SK-N-SH (cell line): Measurements from ENCODE around the gene ECI1.

ENCODE experiments used
- EP300 ChIP-seq, 2 experiments: IDR thresholded peaks; 2 replicates each; pipeline versions ENCODE4 v1.4.0 to v1.6.1; 2012; ENCODE audit warnings: borderline replicate concordance in 1 of 2, low read depth in 1 of 2, low read length in 1 of 2
- RAD21 ChIP-seq: IDR thresholded peaks from 2 replicates; pipeline ENCODE4 v1.6.1; 2012; ENCODE audit warnings: mild to moderate bottlenecking, low read length
- TAF1 ChIP-seq: IDR thresholded peaks from 2 replicates; pipeline ENCODE4 v1.6.1; 2012; ENCODE audit warnings: low read depth, mild to moderate bottlenecking, low read length, moderate library complexity, borderline replicate concordance
- TCF12 ChIP-seq: IDR thresholded peaks from 2 replicates; pipeline ENCODE4 v1.4.0; 2012
- TF ChIP-seq, protein P1 (sequence below): fragments of 200-600 bp; sonication (generic); IDR thresholded peaks from 2 replicates; pipeline ENCODE4 v1.6.1; 2017; ENCODE audit warnings: antibody characterized with exemption, mild to moderate bottlenecking, moderate library complexity

DNA sequence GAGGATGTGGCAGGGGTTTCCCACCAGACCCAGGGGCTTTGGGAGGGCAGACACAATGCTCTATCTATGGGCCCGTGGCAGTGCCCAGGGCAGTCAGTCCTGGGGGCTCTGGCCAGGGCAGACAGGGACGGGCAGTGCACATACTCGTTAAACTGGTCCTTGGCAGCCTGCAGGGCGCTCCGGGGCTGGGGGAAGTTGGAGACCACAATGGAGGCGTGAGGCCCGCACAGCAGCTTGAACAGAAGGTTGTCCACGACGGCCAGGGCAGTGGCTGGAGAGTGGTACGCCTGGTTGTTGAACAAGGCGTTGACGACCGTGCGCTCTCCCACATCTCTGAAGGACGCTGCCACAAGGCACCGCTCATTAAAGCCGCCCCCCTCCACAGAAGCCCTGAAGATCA is 35.2 kb upstream of the ECI1 start:
- TF ChIP-seq, protein P1, sequence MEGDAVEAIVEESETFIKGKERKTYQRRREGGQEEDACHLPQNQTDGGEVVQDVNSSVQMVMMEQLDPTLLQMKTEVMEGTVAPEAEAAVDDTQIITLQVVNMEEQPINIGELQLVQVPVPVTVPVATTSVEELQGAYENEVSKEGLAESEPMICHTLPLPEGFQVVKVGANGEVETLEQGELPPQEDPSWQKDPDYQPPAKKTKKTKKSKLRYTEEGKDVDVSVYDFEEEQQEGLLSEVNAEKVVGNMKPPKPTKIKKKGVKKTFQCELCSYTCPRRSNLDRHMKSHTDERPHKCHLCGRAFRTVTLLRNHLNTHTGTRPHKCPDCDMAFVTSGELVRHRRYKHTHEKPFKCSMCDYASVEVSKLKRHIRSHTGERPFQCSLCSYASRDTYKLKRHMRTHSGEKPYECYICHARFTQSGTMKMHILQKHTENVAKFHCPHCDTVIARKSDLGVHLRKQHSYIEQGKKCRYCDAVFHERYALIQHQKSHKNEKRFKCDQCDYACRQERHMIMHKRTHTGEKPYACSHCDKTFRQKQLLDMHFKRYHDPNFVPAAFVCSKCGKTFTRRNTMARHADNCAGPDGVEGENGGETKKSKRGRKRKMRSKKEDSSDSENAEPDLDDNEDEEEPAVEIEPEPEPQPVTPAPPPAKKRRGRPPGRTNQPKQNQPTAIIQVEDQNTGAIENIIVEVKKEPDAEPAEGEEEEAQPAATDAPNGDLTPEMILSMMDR: no peak
- TF ChIP-seq EP300 (IDR thresholded peaks at IDR 0.05; ENCODE audit: borderline replicate concordance in 1 of 2, low read depth in 1 of 2, low read length in 1 of 2): no peak
- no peak for TF ChIP-seq RAD21
- TF ChIP-seq TAF1: no peak
- TF ChIP-seq TCF12: no peak
